GM12801 (cell line): ENCODE results near the gene MAMSTR.

ENCODE experiments used
- CTCF ChIP-seq: IDR thresholded peaks from one replicate; pipeline ENCODE4 v1.5.1; 2011; ENCODE audit warnings: control low read depth; ENCODE audit not compliant: insufficient read length; ENCODE audit errors: extremely low read depth

Gene MAMSTR

GRCh38 chr19:48719263-48720171, at the start of gene MAMSTR:
Gene MAMSTR, minus strand, starts transcription at chr19:48719725. Its CDS starts 694 bp downstream, at chr19:48719031.
- TF ChIP-seq CTCF: no peak

GRCh38 chr19:48768994-48769713, 49.6 kb upstream of the MAMSTR start:
- TF ChIP-seq CTCF: no peak

- TF ChIP-seq CTCF: no peak
Measured at GRCh38 chr19:48760504-48761205, 41.1 kb upstream of the MAMSTR start.

- no peak for TF ChIP-seq CTCF
Measured at GRCh38 chr19:48757741-48758144, 38.2 kb upstream of the MAMSTR start.

GRCh38 chr19:48757089-48757675, 37.7 kb upstream of the MAMSTR start:
- TF ChIP-seq CTCF: no peak

GRCh38 chr19:48756686-48757085, 37.2 kb upstream of the MAMSTR start:
- no peak for TF ChIP-seq CTCF

GRCh38 chr19:48756212-48756611, 36.7 kb upstream of the MAMSTR start:
- TF ChIP-seq CTCF: no peak
